TTC549 (cell line): ENCODE data around the gene GAL.

Source experiments
- FAIRE-seq: peaks from 2 replicates; lab custom pipeline; 2012; peaks lifted over from hg19 to GRCh38; lab: Jason Lieb, UNC

GAL gene

DNA sequence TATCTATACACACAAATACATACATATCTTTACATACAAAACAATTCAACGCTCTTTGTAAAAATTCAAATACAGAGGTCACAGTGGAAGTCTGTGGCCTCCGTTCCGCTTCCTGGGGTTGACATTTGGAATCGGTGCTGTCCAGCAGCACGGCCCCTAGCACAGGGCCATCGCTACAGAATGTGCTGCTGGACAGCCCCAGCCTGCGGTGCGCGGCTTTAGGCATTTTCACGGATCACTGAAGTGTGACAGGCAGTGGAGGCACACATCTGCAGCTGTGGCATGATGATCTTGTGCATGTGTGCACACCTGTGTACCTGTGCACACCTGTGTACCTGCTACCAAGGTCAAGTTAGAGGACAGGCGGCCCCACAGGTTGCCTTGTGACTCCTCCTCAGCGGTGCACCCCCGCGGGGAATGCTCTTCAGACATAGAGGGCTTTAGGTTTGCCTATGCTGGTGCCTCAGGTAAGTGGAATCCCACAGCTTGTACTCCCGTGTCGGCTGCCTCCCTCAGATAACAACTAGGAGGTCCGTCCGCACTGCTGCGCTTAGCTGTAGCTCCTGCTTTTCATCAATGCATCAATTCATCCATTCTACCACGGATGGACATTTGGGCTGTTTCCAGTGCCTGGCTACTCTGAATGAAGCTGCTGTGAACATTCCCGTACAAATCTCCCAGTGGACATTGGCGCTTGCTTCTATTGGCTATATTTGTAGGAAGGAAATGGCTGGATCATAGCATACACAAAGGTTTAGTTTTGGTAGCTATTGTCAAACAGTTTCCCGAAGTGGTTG, 29.9 kb downstream of the GAL start:
- FAIRE-seq, result no peak

DNA sequence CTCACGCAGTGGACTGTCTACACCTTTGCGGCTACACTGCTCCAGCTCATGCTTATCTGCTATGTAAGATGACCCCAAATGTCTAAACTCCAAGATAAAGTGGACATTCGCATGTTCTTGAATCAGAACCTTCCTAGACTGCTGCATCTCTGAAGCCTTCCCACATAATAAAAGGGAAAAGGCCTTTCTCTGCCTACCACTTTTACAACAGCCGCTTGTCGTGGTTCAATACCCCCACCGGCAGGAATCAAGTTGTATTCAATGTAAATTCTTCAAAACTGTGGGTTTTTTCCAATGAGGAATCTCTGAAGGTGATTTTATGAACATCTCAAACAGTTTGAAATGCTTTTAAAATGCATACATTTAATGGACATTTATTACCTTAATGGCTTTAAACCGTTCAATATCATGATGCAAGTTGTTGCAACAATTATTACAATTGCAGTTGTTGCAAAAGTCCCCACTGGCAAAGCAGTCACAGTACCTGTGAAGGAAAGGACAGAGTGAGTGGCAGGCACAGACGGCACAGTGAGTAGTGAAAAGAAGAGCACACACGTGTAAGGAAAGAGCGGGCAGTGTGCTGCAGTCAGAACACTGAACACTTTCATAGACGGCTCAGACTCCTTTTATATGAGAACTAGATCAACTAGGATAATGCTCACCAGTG, 31.2 kb downstream of the GAL start:
- FAIRE-seq, result no peak

DNA sequence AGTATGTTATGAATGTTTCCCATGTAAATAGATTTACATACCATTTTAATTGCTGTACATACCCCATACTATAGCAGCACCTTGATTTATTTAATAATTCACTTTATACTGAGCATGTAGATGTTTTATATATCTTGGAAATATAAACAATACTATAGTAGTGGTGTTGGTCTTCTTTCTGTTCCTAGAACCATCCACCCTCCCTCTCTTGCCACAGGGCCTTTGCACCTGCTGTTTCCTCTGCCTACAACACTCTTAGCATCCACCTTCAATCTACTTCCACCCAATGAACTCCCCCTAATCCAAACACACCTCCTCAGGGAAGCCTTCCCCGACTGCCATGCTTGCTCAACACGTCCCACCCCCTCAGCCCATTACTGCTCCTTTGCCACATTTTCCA, 36.7 kb downstream of the GAL start:
- no peak for FAIRE-seq

DNA sequence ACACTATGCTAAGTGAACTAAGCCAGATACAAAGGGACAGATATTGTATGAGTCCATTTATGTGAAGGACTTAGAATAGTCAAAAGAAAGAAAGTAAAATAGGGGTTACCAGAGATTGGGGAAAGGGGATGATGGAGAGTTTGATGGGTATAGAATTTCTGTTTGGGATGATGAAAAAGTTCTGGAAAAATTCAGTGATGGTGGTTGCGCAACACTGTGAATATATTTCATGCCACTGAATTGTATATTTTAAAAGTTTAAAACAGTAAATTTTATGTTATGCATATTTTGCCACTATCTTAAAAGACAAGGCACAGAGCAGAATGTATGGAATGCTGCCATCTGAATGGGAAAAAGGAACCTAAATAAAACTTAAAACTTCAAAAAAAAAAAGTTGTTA, 37.8 kb downstream of the GAL start:
- no peak for FAIRE-seq

DNA sequence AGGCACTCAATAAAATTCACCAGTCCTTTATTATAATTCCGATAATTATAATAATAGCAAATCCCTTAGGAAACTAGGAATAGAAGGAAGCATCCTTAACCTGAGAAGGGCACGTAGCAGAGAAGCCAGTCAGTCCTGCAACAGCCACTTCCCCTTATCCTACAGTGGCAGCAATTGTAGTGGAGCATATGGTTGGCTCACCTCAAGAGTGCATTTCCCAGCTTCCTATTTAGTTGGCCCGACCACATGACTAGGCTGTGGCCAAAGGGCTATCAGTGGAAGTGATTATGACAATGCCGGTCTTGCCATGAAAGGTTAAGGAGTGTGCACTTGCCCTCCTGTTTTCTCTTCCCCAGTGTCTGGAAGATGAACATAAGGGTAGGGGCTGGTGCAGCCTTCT, 39.9 kb downstream of the GAL start:
- FAIRE-seq, result no peak

DNA sequence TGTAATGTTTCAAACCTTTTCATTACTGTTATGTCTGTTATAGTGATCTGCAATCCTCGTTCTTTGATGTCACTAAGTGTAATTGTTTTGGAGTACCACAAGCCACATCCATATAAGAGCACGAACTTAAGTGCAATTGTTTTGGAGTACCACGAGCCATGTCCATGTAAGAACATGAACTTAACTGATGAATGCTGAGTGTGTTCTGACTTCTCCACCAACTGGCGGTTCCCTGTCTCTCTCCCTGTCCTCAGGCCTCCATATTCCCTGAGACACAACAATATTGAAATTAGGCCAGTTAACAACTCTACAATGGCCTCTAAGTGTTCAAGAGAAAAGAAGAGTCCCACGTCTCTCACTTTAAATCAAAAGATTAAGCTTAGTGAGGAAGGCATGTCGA, 43.4 kb downstream of the GAL start:
- no peak for FAIRE-seq

DNA sequence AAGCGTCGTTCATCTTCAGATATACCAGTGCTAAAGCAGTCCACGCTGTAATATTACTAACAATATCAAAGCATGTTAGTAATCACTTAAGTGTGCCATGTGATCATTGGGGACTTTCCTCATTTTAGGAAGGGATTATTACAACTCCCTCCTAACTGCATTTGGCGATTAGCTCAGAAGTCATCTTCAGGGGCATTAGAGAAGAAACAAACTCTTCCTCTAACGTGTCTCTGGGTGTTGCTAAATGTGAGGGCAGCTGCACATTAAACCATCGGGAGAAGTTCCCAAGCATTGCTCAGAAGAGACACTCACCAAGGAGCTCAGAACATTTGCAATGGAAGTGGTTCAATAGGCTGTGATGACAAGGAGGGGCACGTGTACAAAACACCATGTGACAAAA, 49.8 kb downstream of the GAL start:
- FAIRE-seq, result no peak

DNA sequence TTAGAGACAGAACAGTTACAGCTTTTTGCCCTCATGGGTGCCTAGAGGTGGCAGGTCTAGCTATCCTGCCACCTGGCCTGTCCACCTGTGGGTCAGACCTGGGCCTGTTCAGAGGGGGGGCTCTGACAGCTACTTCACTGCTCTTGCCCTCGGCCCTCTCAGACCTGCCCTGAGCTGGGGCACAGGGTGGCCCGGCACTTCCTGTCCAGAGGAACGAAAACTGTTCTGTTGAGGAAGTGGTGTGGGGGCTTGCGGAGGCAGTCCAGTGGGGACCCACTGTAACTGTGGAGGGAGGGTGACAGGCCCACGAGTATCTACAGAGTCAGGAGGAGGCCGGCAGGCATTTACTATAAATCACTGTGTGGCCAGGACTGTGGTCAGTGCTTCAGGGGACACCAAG, 50.8 kb downstream of the GAL start:
- FAIRE-seq, result no peak

DNA sequence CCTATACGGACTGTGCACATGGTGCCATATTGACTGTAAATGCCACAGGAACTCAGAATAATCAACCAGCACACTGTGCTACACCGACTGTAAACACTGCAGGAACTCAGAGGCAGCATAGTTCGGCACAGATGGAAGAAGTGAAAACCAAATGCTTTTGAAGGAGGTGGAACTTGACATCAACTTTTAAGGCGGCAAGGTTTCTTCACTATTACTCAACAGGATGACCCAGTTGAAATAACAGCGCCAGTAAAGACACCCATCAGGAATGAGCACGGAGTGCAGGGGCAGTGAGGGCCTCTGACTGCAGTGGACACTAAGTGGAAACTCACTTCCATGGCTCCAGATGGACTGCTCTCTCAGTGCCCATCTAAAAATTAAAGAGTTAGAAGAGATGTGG, 51.3 kb downstream of the GAL start:
- FAIRE-seq, result no peak
